Measurements from ENCODE around the gene COG3. TPM values are rescaled to one million over a fixed set of nuclear protein-coding genes. Genes with fewer than 3 reads are reported as not detected.
A peak's percentile ranks its signal among the peaks of the same experiment; 100 is the strongest.

COG3 gene
- total and polyA plus RNA-seq, 10 of the 15 experiments (the other 5 are each of a cell fraction or from before 2014, with no cell fraction given), result 6.1 to 35.1 (median 22.6) TPM

- peaks cover 8 to 28% of the 10 kb centered on the region in 2 experiments for H3K36me3 ChIP-seq (ENCODE audit: control insufficient read depth in 2 of 2, insufficient read depth in 2 of 2, low read length in 1 of 2)
- no peaks in the 10 kb centered on the region for H3K79me2 ChIP-seq (ENCODE audit: control insufficient read depth, insufficient read depth, low read length)
- TF ChIP-seq MXI1 (IDR thresholded peaks at IDR 0.05; ENCODE audit: low read depth, low read length) (no peak), EED (IDR thresholded peaks at IDR 0.05; ENCODE audit: low read depth) (no peak), MYC (IDR thresholded peaks at IDR 0.05; ENCODE audit: insufficient read depth, insufficient read length, insufficient replicate concordance, low read length, severe bottlenecking) (no peak), MTA3 (IDR thresholded peaks at IDR 0.05; ENCODE audit: borderline replicate concordance, low read length) (no peak), ZNF384 (IDR thresholded peaks at IDR 0.05; ENCODE audit: borderline replicate concordance, low read depth, low read length) (peak; percentile 19; the same call in 1 of the 2 replicates), PAX8 (IDR thresholded peaks at IDR 0.05) (no peak), ASH2L (IDR thresholded peaks at IDR 0.05; ENCODE audit: borderline replicate concordance, low read depth) (no peak), EZH2 (IDR thresholded peaks at IDR 0.05; ENCODE audit: borderline replicate concordance, control insufficient read depth, low read depth, low read length) (no peak), ZNF207 (IDR thresholded peaks at IDR 0.05; ENCODE audit: borderline replicate concordance) (no peak), ZSCAN29 (IDR thresholded peaks at IDR 0.05) (no peak), ZBTB33 (IDR thresholded peaks at IDR 0.05) (no peak), SUPT20H (IDR thresholded peaks at IDR 0.05; ENCODE audit: borderline replicate concordance, control insufficient read depth, low read depth, low read length) (no peak), MEF2A (IDR thresholded peaks at IDR 0.05; ENCODE audit: insufficient read depth, low read depth, low read length) (no peak), SMC3 (IDR thresholded peaks at IDR 0.05; ENCODE audit: borderline replicate concordance, low read length) (peak; percentile 53; the same call in 1 of the 2 replicates), RAD21 (IDR thresholded peaks at IDR 0.05; ENCODE audit: insufficient read depth, low read depth, low read length) (peak; percentile 58), FOXM1 (IDR thresholded peaks at IDR 0.05; ENCODE audit: low read depth, low read length) (no peak)
- TF ChIP-seq, protein P1, sequence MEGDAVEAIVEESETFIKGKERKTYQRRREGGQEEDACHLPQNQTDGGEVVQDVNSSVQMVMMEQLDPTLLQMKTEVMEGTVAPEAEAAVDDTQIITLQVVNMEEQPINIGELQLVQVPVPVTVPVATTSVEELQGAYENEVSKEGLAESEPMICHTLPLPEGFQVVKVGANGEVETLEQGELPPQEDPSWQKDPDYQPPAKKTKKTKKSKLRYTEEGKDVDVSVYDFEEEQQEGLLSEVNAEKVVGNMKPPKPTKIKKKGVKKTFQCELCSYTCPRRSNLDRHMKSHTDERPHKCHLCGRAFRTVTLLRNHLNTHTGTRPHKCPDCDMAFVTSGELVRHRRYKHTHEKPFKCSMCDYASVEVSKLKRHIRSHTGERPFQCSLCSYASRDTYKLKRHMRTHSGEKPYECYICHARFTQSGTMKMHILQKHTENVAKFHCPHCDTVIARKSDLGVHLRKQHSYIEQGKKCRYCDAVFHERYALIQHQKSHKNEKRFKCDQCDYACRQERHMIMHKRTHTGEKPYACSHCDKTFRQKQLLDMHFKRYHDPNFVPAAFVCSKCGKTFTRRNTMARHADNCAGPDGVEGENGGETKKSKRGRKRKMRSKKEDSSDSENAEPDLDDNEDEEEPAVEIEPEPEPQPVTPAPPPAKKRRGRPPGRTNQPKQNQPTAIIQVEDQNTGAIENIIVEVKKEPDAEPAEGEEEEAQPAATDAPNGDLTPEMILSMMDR (IDR thresholded peaks at IDR 0.05 in 2 of 3, conservative IDR thresholded peaks at IDR 0.05 in 1 of 3; ENCODE audit: control insufficient read depth in 2 of 3, extremely low read depth in 1 of 3, insufficient read depth in 1 of 3, low read depth in 3 of 3, low read length in 3 of 3), result peak; percentile 60 to 84 (median 67)
- intact Hi-C loops (cut with micrococcal nuclease; ENCODE audit: unreplicated experiment) (loop anchor here (2.0 to 5.0 kb wide), 3 partner anchors 207 to 811 kb away; no protein-coding TSS in a partner anchor), in situ Hi-C loops (cut with MboI) (no loop called here)
- H3K27ac ChIP-seq (ENCODE audit: control insufficient read depth, insufficient read depth), result no peak overlapping the region
- no TSS peak for BruUV-seq (replicated peaks)
- no peaks in the 10 kb centered on the region for H4K20me1 ChIP-seq (ENCODE audit: control insufficient read depth, insufficient read depth)
- DNase-seq (ENCODE audit: low read depth, low spot score) (peak; percentile 24), ATAC-seq (peak; percentile 85), FAIRE-seq (peak; percentile 89)
- H3K9ac ChIP-seq (ENCODE audit: control insufficient read depth, insufficient read depth, low read length), result no peak overlapping the region
- H3K4me1 ChIP-seq (ENCODE audit: control insufficient read depth, insufficient read depth, low read length), result no peaks in the 10 kb centered on the region
- H3K4me2 ChIP-seq (ENCODE audit: control insufficient read depth, insufficient read depth), result no peak overlapping the region
- no peak overlapping the region for H3K4me3 ChIP-seq
- ChIA-PET SMC1A (ENCODE audit: uncharacterized antibody, unreplicated experiment) (no interaction called here), CTCF (interaction anchor here (0.6 to 2.7 kb wide), 9 partner anchors 10 to 218 kb away, joined by 3 to 12 read pairs (median 4); no protein-coding TSS in a partner anchor), RAD21 (ENCODE audit: unreplicated experiment) (interaction anchor here (0.9 kb wide), 1 partner anchor 185 kb away, joined by 3 read pairs; no protein-coding TSS in a partner anchor), POLR2A (no interaction called here)
- no peak overlapping the region for H2AFZ ChIP-seq (ENCODE audit: control insufficient read depth, low read depth, low read length)
- WGBS (ENCODE audit: insufficient coverage, insufficient replicate concordance, low lambda C conversion rate, missing lambda C conversion rate), result 64% methylated on average over 3 of the region's 3 CpGs
- H3K27me3 ChIP-seq (replicated peaks in 1 of 2; ENCODE audit: control insufficient read depth in 2 of 2, insufficient read depth in 2 of 2, low read length in 1 of 2), result no peaks in the 10 kb centered on the region
- no peaks in the 10 kb centered on the region for H3K9me3 ChIP-seq (replicated peaks; ENCODE audit: control insufficient read depth, insufficient read depth, low read length)
Observed at GRCh38 chr13:45511310-45512097, 46.8 kb downstream of the COG3 start.
